Anterior cingulate cortex (tissue), 58 donors: ENCODE results near the gene ICAM3.
A peak's percentile ranks its signal among the peaks of the same experiment; 100 is the strongest.

Experiments
- DNase-seq, 58 donors: peaks; one replicate each; lab custom pipeline; 2025; lab: John Stamatoyannopoulos, UW

The ICAM3 gene

DNA sequence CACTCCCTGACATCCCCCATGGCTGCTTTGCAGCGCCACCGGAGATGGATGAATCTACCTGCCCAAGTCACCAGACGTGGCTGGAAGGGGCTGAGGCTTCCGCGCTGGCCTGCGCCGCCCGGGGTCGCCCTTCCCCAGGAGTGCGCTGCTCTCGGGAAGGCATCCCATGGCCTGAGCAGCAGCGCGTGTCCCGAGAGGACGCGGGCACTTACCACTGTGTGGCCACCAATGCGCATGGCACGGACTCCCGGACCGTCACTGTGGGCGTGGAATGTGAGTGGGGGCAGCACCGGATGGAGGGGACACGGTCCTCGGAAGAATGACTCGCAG lies 45.1 kb downstream of the ICAM3 start:
- no peak for DNase-seq

DNA sequence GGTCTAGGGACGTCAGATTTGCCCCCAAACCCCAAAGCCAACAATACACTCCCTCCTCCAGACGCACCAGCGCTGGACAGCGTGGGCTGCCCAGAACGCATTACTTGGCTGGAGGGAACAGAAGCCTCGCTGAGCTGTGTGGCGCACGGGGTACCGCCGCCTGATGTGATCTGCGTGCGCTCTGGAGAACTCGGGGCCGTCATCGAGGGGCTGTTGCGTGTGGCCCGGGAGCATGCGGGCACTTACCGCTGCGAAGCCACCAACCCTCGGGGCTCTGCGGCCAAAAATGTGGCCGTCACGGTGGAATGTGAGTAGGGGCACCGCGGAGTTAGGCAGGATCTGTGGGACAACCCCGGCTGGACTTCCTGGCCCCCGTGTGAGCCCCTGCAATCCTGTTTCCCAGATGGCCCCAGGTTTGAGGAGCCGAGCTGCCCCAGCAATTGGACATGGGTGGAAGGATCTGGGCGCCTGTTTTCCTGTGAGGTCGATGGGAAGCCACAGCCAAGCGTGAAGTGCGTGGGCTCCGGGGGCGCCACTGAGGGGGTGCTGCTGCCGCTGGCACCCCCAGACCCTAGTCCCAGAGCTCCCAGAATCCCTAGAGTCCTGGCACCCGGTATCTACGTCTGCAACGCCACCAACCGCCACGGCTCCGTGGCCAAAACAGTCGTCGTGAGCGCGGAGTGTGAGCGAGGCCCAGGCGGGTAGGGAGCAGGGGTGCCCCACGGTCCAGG lies 45.6 kb downstream of the ICAM3 start:
- DNase-seq: no peak

DNA sequence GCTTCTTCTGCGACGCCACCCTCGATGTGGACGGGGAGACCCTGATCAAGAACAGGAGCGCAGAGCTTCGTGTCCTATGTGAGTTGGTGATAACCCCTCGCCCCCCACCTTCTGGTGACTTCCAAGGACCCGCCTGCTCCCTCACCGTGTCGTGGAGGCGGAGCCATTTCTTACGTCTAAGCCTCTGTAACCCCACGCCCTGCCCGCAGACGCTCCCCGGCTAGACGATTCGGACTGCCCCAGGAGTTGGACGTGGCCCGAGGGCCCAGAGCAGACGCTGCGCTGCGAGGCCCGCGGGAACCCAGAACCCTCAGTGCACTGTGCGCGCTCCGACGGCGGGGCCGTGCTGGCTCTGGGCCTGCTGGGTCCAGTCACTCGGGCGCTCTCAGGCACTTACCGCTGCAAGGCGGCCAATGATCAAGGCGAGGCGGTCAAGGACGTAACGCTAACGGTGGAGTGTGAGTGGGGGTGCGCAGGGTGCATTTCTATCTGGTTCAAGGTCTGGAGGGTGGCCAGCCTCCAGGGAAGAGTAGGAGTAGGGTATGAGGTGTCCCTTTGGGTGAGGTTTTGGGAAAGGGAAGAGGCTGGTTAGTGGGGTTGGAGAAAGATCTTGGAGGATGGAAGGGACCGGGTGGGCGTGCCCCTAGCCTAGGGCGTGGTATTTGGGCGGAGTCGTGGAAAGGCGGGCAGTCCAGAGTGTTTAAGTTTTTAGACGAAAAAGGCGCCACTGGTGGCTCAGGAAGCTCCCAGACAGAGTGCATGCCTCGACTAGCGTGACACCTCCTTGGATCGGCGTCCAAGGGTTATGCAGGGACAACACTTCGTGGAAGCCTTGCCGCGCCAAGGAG lies 46.4 kb downstream of the ICAM3 start:
- no peak for DNase-seq

DNA sequence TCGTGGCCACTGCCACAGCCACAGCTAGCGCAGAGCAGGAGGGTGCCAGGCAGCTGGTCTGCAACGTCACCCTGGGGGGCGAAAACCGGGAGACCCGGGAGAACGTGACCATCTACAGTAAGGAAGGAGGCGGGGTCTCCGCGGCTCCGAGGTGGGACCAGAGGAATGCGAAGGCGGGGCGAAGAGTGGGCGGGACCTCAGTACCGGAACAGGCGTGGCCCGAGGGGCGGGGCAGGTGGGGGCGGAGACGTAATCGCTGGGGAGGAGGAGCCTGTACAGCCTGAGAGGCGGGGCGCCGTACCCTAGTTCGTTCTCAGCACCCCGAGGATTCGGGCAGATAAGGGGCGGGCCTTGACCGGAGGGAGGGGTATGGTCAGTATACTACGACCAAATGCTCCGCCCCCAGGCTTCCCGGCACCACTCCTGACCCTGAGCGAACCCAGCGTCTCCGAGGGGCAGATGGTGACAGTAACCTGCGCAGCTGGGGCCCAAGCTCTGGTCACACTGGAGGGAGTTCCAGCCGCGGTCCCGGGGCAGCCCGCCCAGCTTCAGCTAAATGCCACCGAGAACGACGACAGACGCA lies 47.1 kb downstream of the ICAM3 start:
- DNase-seq: peak in 36 of 58 donors; percentile 2 to 68 (median 28)

DNA sequence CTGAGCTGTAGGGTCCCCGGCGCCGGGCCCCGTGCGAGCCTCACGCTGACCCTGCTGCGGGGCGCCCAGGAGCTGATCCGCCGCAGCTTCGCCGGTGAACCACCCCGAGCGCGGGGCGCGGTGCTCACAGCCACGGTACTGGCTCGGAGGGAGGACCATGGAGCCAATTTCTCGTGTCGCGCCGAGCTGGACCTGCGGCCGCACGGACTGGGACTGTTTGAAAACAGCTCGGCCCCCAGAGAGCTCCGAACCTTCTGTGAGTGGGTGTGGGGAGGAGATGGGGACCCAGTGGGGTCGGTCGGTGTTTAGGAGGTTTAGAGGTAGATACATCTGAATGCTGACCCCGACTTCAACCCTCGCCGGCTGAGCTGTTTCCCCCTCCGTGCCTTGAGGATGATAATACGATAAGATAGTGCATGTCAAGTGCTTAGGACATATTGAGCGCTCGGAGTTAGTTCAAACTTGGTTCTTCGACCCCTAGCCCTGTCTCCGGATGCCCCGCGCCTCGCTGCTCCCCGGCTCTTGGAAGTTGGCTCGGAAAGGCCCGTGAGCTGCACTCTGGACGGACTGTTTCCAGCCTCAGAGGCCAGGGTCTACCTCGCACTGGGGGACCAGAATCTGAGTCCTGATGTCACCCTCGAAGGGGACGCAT lies 47.7 kb downstream of the ICAM3 start:
- no peak for DNase-seq

DNA sequence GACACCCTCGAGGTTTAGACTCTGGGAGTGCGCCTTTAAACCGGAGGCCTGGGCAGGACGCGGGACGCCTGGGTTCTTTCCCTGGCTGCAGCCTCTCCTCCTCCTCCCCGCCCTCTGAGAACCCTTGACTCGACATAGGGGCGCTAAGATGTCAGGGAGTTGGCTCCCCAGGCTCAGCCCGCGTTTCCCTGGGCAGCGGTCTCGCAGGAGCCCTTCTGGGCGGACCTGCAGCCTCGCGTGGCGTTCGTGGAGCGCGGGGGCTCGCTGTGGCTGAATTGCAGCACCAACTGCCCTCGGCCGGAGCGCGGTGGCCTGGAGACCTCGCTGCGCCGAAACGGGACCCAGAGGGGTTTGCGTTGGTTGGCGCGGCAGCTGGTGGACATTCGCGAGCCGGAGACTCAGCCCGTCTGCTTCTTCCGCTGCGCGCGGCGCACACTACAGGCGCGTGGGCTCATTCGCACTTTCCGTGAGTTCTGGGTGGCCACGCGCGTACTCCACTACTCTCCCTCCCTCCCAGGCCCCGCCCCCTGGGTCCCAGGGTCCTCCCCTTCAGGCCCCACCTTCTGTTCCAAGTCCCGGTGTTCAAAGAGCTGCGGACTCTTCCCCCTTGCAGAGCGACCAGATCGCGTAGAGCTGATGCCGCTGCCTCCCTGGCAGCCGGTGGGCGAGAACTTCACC lies 48.4 kb downstream of the ICAM3 start:
- peak in 32 of 58 donors; percentile 7 to 68 (median 19) for DNase-seq

DNA sequence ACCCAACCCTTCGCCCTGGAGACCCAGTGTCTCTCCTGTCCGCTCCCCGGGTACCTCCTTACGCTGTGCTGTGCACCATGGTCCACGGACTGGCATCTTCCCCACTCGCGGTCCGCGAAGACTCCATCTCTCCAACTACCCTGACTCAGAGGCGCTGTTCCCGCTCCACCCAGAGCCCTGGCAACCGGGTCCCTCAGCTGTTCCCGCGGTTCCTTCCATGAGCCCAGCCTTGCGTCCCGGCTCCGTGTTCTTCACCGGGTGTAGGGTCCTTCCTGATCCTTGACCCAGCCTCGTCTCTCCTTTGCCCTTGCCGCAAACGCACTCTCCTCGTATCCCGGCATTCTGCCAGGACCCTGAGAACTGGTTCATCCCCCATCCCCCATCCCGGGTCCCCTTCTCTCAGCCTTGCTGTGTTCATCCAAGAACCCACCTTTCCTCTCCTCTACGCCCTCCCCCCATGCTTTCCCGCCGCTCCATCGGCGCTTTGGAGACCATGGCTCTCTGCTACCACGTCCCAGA lies 49.0 kb downstream of the ICAM3 start:
- DNase-seq: peak in 6 of 58 donors; percentile 3 to 49 (median 25)

DNA sequence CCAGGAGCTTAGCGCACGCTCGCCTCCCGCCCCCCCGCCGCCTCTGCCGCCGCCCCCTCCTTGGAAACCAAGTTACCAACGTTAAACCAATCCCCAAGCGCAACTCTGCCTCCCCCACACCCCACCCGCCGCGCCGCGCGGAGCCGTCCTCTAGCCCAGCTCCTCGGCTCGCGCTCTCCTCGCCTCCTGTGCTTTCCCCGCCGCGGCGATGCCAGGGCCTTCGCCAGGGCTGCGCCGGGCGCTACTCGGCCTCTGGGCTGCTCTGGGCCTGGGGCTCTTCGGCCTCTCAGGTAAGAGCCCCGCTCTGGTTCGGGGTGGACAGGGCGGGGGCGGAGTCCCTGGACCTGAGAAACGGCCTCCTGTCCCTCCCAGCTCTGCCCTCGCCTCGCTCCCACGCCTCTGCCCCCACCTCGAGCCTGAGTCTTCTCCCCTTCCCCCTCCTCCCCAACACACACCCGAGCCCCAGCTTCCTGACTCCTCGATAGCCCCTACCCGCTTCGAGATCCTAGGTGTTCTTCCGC lies 49.5 kb downstream of the ICAM3 start, which contains the start of gene ICAM5:
Gene ICAM5 (plus strand): TSS at position 117 of the 521 bp plus-strand sequence. CDS start 92 bp downstream, at position 209.
- DNase-seq: peak in 37 of 58 donors; percentile 11 to 86 (median 45)

DNA sequence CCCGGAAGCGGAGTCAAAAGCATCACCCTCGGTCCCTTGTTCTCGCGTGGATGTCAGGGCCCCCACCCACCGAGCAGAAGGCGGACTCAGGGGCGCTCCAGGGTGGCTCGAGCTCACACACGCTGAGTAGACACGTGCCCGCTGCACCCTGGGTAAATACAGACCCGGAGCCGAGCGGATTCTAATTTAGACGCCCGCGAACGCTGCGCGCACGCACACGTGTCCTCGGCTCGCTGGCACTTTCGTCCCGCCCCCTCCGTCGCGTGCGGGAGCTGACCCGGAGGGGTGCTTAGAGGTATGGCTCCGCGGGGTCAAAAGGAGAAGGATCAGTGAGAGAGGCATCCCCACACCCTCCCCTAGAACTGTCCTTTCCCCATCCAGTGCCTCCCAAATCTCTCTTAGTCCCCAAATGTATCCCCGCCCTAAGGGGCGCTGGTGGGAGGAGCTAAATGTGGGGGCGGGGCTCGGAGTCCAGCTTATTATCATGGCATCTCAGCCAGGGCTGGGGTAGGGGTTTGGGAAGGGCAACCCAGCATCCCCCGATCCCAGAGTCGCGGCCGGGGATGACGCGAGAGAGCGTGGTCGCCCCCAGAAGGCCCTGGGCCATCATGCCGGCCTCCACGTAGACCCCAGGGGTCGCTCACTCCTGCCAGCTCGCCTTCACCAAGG lies 50.1 kb downstream of the ICAM3 start:
- DNase-seq: peak in 33 of 58 donors; percentile 11 to 86 (median 50)

DNA sequence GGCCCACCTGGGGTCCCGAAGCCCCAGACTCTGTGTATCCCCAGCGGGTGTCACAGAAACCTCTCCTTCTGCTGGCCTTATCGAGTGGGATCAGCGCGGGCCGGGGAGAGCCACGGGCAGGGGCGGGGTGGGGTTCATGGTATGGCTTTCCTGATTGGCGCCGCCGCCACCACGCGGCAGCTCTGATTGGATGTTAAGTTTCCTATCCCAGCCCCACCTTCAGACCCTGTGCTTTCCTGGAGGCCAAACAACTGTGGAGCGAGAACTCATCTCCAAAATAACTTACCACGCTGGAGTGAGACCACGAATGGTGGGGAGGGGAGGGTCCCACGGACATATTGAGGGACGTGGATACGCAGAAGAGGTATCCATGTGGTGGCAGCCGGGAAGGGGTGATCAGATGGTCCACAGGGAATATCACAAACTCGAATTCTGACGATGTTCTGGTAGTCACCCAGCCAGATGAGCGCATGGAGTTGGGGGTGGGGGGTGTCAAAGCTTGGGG lies 50.7 kb downstream of the ICAM3 start:
- peak in 27 of 58 donors; percentile 8 to 62 (median 35) for DNase-seq

DNA sequence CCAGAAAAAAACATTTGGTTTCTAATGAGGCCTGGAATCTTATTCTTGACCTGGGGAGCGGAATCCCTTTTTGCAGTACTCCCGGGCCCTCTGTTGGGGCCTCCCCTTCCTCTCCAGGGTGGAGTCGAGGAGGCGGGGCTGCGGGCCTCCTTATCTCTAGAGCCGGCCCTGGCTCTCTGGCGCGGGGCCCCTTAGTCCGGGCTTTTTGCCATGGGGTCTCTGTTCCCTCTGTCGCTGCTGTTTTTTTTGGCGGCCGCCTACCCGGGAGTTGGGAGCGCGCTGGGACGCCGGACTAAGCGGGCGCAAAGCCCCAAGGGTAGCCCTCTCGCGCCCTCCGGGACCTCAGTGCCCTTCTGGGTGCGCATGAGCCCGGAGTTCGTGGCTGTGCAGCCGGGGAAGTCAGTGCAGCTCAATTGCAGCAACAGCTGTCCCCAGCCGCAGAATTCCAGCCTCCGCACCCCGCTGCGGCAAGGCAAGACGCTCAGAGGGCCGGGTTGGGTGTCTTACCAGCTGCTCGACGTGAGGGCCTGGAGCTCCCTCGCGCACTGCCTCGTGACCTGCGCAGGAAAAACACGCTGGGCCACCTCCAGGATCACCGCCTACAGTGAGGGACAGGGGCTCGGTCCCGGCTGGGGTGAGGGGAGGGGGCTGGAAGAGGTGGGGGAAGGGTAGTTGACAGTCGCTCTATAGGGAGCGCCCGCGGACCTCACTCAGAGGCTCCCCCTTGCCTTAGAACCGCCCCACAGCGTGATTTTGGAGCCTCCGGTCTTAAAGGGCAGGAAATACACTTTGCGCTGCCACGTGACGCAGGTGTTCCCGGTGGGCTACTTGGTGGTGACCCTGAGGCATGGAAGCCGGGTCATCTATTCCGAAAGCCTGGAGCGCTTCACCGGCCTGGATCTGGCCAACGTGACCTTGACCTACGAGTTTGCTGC lies 52.4 kb downstream of the ICAM3 start, which contains the start of gene ICAM4:
Gene ICAM4 (plus strand): TSS at position 153 of the 935 bp plus-strand sequence. CDS start 58 bp downstream, at position 211.
- peak in 1 of 58 donors; percentile 5 for DNase-seq

DNA sequence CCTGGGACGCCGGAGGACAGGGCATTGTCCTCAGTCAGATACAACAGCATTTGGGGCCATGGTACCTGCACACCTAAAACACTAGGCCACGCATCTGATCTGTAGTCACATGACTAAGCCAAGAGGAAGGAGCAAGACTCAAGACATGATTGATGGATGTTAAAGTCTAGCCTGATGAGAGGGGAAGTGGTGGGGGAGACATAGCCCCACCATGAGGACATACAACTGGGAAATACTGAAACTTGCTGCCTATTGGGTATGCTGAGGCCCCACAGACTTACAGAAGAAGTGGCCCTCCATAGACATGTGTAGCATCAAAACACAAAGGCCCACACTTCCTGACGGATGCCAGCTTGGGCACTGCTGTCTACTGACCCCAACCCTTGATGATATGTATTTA lies 54.0 kb downstream of the ICAM3 start:
- DNase-seq: no peak

DNA sequence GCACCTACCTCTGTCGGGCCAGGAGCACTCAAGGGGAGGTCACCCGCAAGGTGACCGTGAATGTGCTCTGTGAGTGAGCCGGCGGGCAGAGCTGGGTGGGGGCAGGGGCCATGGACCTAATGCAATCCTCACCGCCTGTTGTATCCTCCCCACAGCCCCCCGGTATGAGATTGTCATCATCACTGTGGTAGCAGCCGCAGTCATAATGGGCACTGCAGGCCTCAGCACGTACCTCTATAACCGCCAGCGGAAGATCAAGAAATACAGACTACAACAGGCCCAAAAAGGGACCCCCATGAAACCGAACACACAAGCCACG lies 54.5 kb downstream of the ICAM3 start:
- DNase-seq: no peak

DNA sequence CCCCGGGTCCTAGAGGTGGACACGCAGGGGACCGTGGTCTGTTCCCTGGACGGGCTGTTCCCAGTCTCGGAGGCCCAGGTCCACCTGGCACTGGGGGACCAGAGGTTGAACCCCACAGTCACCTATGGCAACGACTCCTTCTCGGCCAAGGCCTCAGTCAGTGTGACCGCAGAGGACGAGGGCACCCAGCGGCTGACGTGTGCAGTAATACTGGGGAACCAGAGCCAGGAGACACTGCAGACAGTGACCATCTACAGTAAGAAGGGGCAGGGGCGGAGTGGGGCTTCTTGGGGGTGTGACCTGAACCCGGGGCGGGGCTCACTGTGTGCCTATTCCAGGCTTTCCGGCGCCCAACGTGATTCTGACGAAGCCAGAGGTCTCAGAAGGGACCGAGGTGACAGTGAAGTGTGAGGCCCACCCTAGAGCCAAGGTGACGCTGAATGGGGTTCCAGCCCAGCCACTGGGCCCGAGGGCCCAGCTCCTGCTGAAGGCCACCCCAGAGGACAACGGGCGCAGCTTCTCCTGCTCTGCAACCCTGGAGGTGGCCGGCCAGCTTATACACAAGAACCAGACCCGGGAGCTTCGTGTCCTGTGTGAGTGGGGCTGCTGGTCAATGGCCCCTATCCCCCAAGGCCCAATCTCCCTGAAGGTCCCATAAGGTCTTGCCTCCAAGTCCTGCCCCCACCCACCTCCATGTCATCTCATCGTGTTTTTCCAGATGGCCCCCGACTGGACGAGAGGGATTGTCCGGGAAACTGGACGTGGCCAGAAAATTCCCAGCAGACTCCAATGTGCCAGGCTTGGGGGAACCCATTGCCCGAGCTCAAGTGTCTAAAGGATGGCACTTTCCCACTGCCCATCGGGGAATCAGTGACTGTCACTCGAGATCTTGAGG lies 55.1 kb downstream of the ICAM3 start:
- no peak for DNase-seq
